Tibial artery (tissue), 4 donors: ENCODE data around the gene DAW1.

Experiments used
- DNase-seq, 2 donors: peaks; one replicate each; pipeline ENCODE4 v3.0.0-alpha.2; 2019
- H3K27ac ChIP-seq, 2 donors: fragments of 200-600 bp; sonication (generic) in 1 of 2; 1 replicate in 1 of 2; 2 replicates in 1 of 2; pipeline ENCODE4 v1.5.1; 2018 to 2019; ENCODE audit warnings: mild to moderate bottlenecking in 1 of 2
- H3K27me3 ChIP-seq, 2 donors: fragments of 200-600 bp; sonication (generic) in 1 of 2; one replicate each; pipeline versions ENCODE4 v1.5.1 to v1.6.0; 2016 to 2019
- H3K36me3 ChIP-seq, 3 donors: fragments of 200-600 bp; sonication (generic) in 2 of 3; one replicate each; pipeline ENCODE4 v1.5.1; 2016 to 2019; ENCODE audit warnings: mild to moderate bottlenecking in 2 of 3
- H3K4me1 ChIP-seq, 4 donors: fragments of 200-600 bp; sonication (generic) in 2 of 4; 1 replicate in 3 of 4; 2 replicates in 1 of 4; pipeline ENCODE4 v1.5.1; 2016 to 2019
- H3K4me3 ChIP-seq, 2 donors: fragments of 200-600 bp; sonication (generic) in 1 of 2; 1 replicate in 1 of 2; 2 replicates in 1 of 2; pipeline ENCODE4 v1.5.1; 2018 to 2019; ENCODE audit warnings: mild to moderate bottlenecking in 2 of 2
- H3K9me3 ChIP-seq, 3 donors: fragments of 200-600 bp; sonication (generic) in 1 of 3; one replicate each; pipeline ENCODE4 v1.5.1; 2016 to 2019
- CTCF ChIP-seq, 2 experiments: fragments of 200-600 bp in 1 of 2; fragments of 450-650 bp in 1 of 2; IDR thresholded peaks; one replicate each; pipeline ENCODE4 v1.5.1; 2017 to 2019; ENCODE audit warnings: antibody characterized with exemption in 2 of 2, mild to moderate bottlenecking in 1 of 2, moderate library complexity in 1 of 2
- intact Hi-C: fragments of 100-400 bp; cut with DNase I; formaldehyde crosslinking; loops from one replicate; pipeline ENCODE4 v1.15.0; 2023; ENCODE audit warnings: low total_unique reads

Gene DAW1

GRCh38 chr2:227939271-227940027, 68.0 kb downstream of the DAW1 start:
- H3K27me3 ChIP-seq = peaks cover 0 to 5% of the 10 kb centered on the region in 2 donors
- DNase-seq = no peak
- no peaks in the 10 kb centered on the region for H3K9me3 ChIP-seq
- TF ChIP-seq CTCF (IDR thresholded peaks at IDR 0.05) = no peak
- H3K27ac ChIP-seq = no peak overlapping the region
- H3K4me3 ChIP-seq = no peak overlapping the region
- H3K36me3 ChIP-seq = no peaks in the 10 kb centered on the region
- no peaks in the 10 kb centered on the region for H3K4me1 ChIP-seq
- intact Hi-C loops = no loop called here

- intact Hi-C loops = no loop called here
- H3K27me3 ChIP-seq = peaks cover 0 to 5% of the 10 kb centered on the region in 2 donors
- TF ChIP-seq CTCF (IDR thresholded peaks at IDR 0.05) = no peak
Measured at GRCh38 chr2:227942021-227942420, 70.6 kb downstream of the DAW1 start.

GRCh38 chr2:227942965-227943364, 71.5 kb downstream of the DAW1 start:
- H3K27me3 ChIP-seq = no peaks in the 10 kb centered on the region
- no peak overlapping the region for H3K27ac ChIP-seq
- peaks cover 0 to 3% (median 0%) of the 10 kb centered on the region in 3 donors for H3K9me3 ChIP-seq
- no peak overlapping the region for H3K4me3 ChIP-seq
- no peak for TF ChIP-seq CTCF (IDR thresholded peaks at IDR 0.05)
- intact Hi-C loops = no loop called here
- no peak for DNase-seq
- H3K36me3 ChIP-seq = no peaks in the 10 kb centered on the region
- H3K4me1 ChIP-seq = no peaks in the 10 kb centered on the region

More at GRCh38 chr2:227942021-227942420, 70.6 kb downstream of the DAW1 start:
- H3K4me3 ChIP-seq = no peak overlapping the region
- DNase-seq = no peak
- no peaks in the 10 kb centered on the region for H3K36me3 ChIP-seq
- H3K27ac ChIP-seq = no peak overlapping the region
- peaks cover 0 to 3% (median 0%) of the 10 kb centered on the region in 3 donors for H3K9me3 ChIP-seq
- H3K4me1 ChIP-seq = no peaks in the 10 kb centered on the region

- H3K9me3 ChIP-seq = no peaks in the 10 kb centered on the region
- intact Hi-C loops = no loop called here
- H3K4me1 ChIP-seq = no peaks in the 10 kb centered on the region
- H3K36me3 ChIP-seq = no peaks in the 10 kb centered on the region
- no peak overlapping the region for H3K4me3 ChIP-seq
- no peak overlapping the region for H3K27ac ChIP-seq
- no peaks in the 10 kb centered on the region for H3K27me3 ChIP-seq
- no peak for DNase-seq
- TF ChIP-seq CTCF (IDR thresholded peaks at IDR 0.05) = no peak
Measured at GRCh38 chr2:227960317-227960716, 88.9 kb downstream of the DAW1 start.

GRCh38 chr2:227971619-227972230, 100.3 kb downstream of the DAW1 start:
- H3K27me3 ChIP-seq = no peaks in the 10 kb centered on the region
- no peak overlapping the region for H3K4me3 ChIP-seq
- H3K27ac ChIP-seq = no peak overlapping the region
- intact Hi-C loops = no loop called here
- no peak for DNase-seq
- H3K36me3 ChIP-seq = no peaks in the 10 kb centered on the region
- no peak for TF ChIP-seq CTCF (IDR thresholded peaks at IDR 0.05)
- H3K4me1 ChIP-seq = no peaks in the 10 kb centered on the region
- no peaks in the 10 kb centered on the region for H3K9me3 ChIP-seq
